ENCODE data around the gene WNT6. TPM values are rescaled to one million over a fixed set of nuclear protein-coding genes. Genes with fewer than 3 reads are reported as not detected.
A peak's percentile ranks its signal among the peaks of the same experiment; 100 is the strongest.

The WNT6 gene
- total RNA-seq, 1 donor from 2014 or later, result 0.44 TPM

DNA sequence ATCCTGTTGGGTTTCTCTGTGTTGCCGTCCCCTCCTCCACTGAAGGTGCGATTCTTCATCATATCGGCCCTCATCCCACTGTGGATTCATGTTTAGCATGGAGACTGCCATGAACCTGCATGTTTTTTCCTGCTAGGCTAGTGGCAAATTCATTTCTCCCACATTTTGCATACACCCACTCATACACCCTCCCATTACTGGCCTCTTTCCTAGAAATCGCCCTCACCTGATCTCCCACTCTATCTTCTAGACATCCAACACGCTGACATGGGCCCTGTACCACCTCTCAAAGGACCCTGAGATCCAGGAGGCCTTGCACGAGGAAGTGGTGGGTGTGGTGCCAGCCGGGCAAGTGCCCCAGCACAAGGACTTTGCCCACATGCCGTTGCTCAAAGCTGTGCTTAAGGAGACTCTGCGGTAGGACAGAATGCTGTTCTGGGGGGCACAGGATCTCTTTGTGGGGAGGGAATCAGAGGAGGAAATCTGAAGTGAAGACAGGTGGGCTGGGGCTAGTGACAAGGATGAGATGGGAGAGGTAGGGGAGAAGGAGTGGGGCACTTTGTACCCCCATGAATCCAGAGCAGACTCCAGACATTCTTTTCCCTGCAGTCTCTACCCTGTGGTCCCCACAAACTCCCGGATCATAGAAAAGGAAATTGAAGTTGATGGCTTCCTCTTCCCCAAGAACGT, 45.7 kb upstream of the WNT6 start:
- Histone ChIP-seq H3K36me3 (peaks cover 62% of the 10 kb centered on the region), H3K9me3 (no peaks in the 10 kb centered on the region), H3K4me3 (no peak overlapping the region), H3K27ac (no peak overlapping the region), H3K4me1 (peaks cover 13% of the 10 kb centered on the region), H3K27me3 (ENCODE audit: low read depth) (no peaks in the 10 kb centered on the region)
- intact Hi-C loops (cut with DNase I), result no loop called here
- TF ChIP-seq CTCF (IDR thresholded peaks at IDR 0.05), result no peak
- DNase-seq (peak; percentile 53), ATAC-seq (peak in 1 of 2 donors; percentile 7)

- Histone ChIP-seq H3K4me3 (no peak overlapping the region), H3K4me1 (peaks cover 13% of the 10 kb centered on the region), H3K9me3 (no peaks in the 10 kb centered on the region), H3K27me3 (ENCODE audit: low read depth) (no peaks in the 10 kb centered on the region), H3K27ac (no peak overlapping the region), H3K36me3 (peaks cover 66% of the 10 kb centered on the region)
- TF ChIP-seq CTCF (IDR thresholded peaks at IDR 0.05), result no peak
- ATAC-seq, result peak; percentile 24 to 28
- DNase-seq, result no peak
- intact Hi-C loops (cut with DNase I), result no loop called here
Observed at GRCh38 chr2:218814540-218815243, 44.9 kb upstream of the WNT6 start.

DNA sequence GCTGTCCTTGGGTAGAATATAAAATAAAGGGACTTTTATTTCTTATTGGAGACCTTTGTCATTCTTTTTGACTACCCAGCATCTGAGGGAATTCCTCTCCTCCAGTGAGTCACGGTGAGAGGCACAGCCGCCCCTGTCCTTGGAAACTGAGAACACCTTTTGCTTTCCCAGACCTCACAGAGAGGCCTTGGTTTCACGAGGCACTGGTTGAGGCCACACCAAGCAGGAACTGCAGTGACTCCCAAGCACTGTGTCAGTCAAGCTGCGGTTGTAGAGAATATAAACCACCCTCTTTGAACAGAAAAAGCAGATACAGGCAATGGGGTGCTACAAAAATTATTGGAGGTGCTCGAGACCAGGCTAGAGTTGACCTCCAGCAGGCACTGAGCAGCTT, 44.4 kb upstream of the WNT6 start:
- intact Hi-C loops (cut with DNase I), result no loop called here
- peaks cover 66% of the 10 kb centered on the region for H3K36me3 ChIP-seq
- TF ChIP-seq CTCF (IDR thresholded peaks at IDR 0.05), result no peak
- DNase-seq, result no peak
- H3K4me1 ChIP-seq, result peaks cover 13% of the 10 kb centered on the region
- ATAC-seq, result no peak
- H3K27ac ChIP-seq, result no peak overlapping the region
- no peaks in the 10 kb centered on the region for H3K9me3 ChIP-seq
- no peaks in the 10 kb centered on the region for H3K27me3 ChIP-seq (ENCODE audit: low read depth)
- no peak overlapping the region for H3K4me3 ChIP-seq

DNA sequence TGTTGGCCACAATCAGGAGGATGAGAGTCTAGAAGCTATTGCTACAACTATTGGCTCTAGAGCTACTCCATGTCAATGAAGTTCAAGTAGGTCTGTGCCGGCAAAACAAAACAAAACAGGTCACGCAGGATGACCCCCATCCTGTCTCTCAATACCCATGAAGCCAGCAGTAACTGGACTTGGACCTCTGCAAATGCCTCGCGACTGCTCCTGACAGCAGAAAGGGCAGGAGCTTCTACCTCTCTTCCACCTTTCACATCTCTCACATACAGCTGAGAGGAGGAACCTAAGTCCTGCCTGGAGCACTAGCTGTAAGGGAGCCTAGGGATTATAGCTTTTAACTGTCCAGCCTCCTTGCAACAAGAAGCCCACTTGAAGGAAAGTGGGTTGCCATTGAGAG, 44.0 kb upstream of the WNT6 start:
- no peak for DNase-seq
- H3K4me1 ChIP-seq, result peaks cover 13% of the 10 kb centered on the region
- H3K27ac ChIP-seq, result no peak overlapping the region
- H3K4me3 ChIP-seq, result no peak overlapping the region
- H3K27me3 ChIP-seq (ENCODE audit: low read depth), result no peaks in the 10 kb centered on the region
- H3K36me3 ChIP-seq, result peaks cover 66% of the 10 kb centered on the region
- no peak for TF ChIP-seq CTCF (IDR thresholded peaks at IDR 0.05)
- no peak for ATAC-seq
- intact Hi-C loops (cut with DNase I), result no loop called here
- H3K9me3 ChIP-seq, result no peaks in the 10 kb centered on the region

DNA sequence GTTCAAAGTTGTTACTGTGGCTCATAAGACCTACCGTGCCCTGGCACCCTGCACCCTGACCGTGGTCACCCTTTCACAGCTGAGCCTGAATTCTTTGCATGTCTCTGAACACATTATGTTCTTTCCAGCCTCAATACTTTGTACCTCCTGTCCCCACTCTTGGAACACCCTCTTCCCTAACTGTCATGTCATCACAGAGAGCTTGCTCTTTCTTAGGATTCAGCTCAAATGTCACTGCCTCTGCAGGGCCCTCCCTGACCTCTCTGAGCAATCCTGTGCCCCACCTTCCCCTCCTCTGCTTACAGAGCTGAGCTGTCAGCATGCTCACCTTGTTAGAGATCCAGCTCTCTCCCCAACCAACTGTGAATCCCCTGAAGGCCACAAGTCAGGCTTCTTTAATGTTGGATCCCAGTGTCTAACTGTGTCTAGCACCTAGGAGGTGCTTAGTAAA, 43.0 kb upstream of the WNT6 start:
- Histone ChIP-seq H3K4me1 (peaks cover 12% of the 10 kb centered on the region), H3K36me3 (peaks cover 66% of the 10 kb centered on the region), H3K27me3 (ENCODE audit: low read depth) (no peaks in the 10 kb centered on the region), H3K9me3 (no peaks in the 10 kb centered on the region), H3K4me3 (no peak overlapping the region), H3K27ac (no peak overlapping the region)
- no peak for TF ChIP-seq CTCF (IDR thresholded peaks at IDR 0.05)
- no peak for ATAC-seq
- no peak for DNase-seq
- intact Hi-C loops (cut with DNase I), result no loop called here
